K562 (cell line): ENCODE measurements around the gene ITGAD. TPM values are rescaled to one million over a fixed set of nuclear protein-coding genes. Genes with fewer than 3 reads are reported as not detected.

Source experiments
- BRCA1 ChIP-seq, 2 experiments: fragments of 450-650 bp in 1 of 2; sonication (generic) in 1 of 2; formaldehyde crosslinking in 1 of 2; IDR thresholded peaks; 2 replicates each; pipeline versions ENCODE4 v1.5.0 to v1.6.1; 2017 to 2020; ENCODE audit warnings: mild to moderate bottlenecking in 1 of 2, missing genetic modification reagents in 1 of 2
- CREM ChIP-seq: IDR thresholded peaks from 2 replicates; pipeline ENCODE4 v1.6.1; 2014; ENCODE audit warnings: antibody characterized with exemption, low read depth
- DPF2 ChIP-seq: fragments of 450-650 bp; IDR thresholded peaks from 2 replicates; pipeline ENCODE4 v1.6.1; 2016
- HNRNPUL1 ChIP-seq: fragments of 200-400 bp; formaldehyde crosslinking; IDR thresholded peaks from 2 replicates; pipeline ENCODE4 v1.6.1; 2017; ENCODE audit warnings: low read length
- MAFK ChIP-seq: IDR thresholded peaks from 2 replicates; pipeline ENCODE4 v1.6.1; 2011; ENCODE audit warnings: low read length, improper control_type of control experiment
- MCM5 ChIP-seq: fragments of 450-650 bp; IDR thresholded peaks from 2 replicates; pipeline ENCODE4 v1.6.1; 2016; ENCODE audit warnings: low read depth
- NR1H2 ChIP-seq: sonication (generic); formaldehyde crosslinking; IDR thresholded peaks from 2 replicates; pipeline ENCODE4 v1.4.0; 2020; ENCODE audit warnings: mild to moderate bottlenecking, missing genetic modification reagents
- TAF9B ChIP-seq: fragments of 450-650 bp; IDR thresholded peaks from 2 replicates; pipeline ENCODE4 v1.6.1; 2018; ENCODE audit warnings: mild to moderate bottlenecking; ENCODE audit not compliant: partially characterized antibody
- ZBTB1 ChIP-seq: sonication (generic); formaldehyde crosslinking; IDR thresholded peaks from 2 replicates; pipeline ENCODE4 v1.8.1; 2023; ENCODE audit warnings: missing genetic modification reagents, low read depth, mild to moderate bottlenecking, borderline replicate concordance
- ZNF3 ChIP-seq: fragments of 250-450 bp; sonication (Bioruptor Pico); IDR thresholded peaks from 2 replicates; pipeline ENCODE4 v1.5.0; 2021; ENCODE audit warnings: mild to moderate bottlenecking, moderate library complexity
- ZNF561 ChIP-seq: fragments of 450-650 bp; formaldehyde crosslinking; conservative IDR thresholded peaks from 2 replicates; pipeline ENCODE4 v1.4.0; 2020; ENCODE audit warnings: mild to moderate bottlenecking, moderate library complexity
- ZNF583 ChIP-seq: fragments of 250-450 bp; sonication (Bioruptor Pico); IDR thresholded peaks from 2 replicates; pipeline ENCODE4 v1.4.0; 2020
- ZNF780A ChIP-seq: fragments of 250-450 bp; sonication (Bioruptor Pico); IDR thresholded peaks from 2 replicates; pipeline ENCODE4 v1.5.0; 2021; ENCODE audit warnings: mild to moderate bottlenecking
- polyA plus RNA-seq, 8 experiments: library from polyadenylated mRNA; depleted of rRNA in 4 of 8; stranded (reverse) in 5 of 8; unstranded in 3 of 8; fragments of >200 nt; fragmentation: Nextera tagmentation in 2 of 8; fragmentation: Illumina TruSeq in 1 of 8; extraction: Ambion mirVana in 2 of 8; extraction: Trizol in 1 of 8; gene quantifications; 2 replicates each; pipeline versions ENCODE4 v1.2.1 to v1.2.3, GENCODE V29; 2011 to 2014; ENCODE audit warnings: inconsistent platforms in 1 of 8, missing spikeins in 1 of 8
- total RNA-seq, 7 experiments: library from RNA; depleted of rRNA in 6 of 7; stranded (reverse); fragments of >200 nt in 6 of 7; fragmentation: Illumina TruSeq in 2 of 7; extraction: Trizol in 2 of 7; gene quantifications; 2 replicates each; pipeline versions ENCODE4 v1.2.1 to v1.2.3, GENCODE V29; 2011 to 2021; ENCODE audit warnings: low replicate concordance in 1 of 7
- TF ChIP-seq, protein P1 (sequence below): sonication (generic); formaldehyde crosslinking; IDR thresholded peaks from 2 replicates; pipeline ENCODE4 v1.8.1; 2023; ENCODE audit warnings: mild to moderate bottlenecking, missing genetic modification reagents
- TF ChIP-seq, protein P2 (sequence below), 2 experiments: fragments of 150-350 bp in 1 of 2; IDR thresholded peaks; 2 replicates each; pipeline ENCODE4 v1.6.1; 2012 to 2016; ENCODE audit warnings: low read depth in 2 of 2, low read length in 2 of 2, mild to moderate bottlenecking in 1 of 2, moderate library complexity in 1 of 2
- TF ChIP-seq, protein P3 (sequence below), 2 experiments: IDR thresholded peaks in 1 of 2; conservative IDR thresholded peaks in 1 of 2; 2 replicates each; pipeline ENCODE4 v1.6.1; 2016; ENCODE audit warnings: low read depth in 2 of 2, mild to moderate bottlenecking in 1 of 2, missing compliant biosample characterization in 1 of 2, missing genetic modification characterization in 1 of 2, moderate library complexity in 1 of 2
- TF ChIP-seq, protein P4 (sequence below): fragments of 450-650 bp; IDR thresholded peaks from 2 replicates; pipeline ENCODE4 v1.6.1; 2016

The ITGAD gene
- total and polyA plus RNA-seq, 9 of the 15 experiments (the other 6 are each of a cell fraction or from before 2014, with no cell fraction given), result not detected

DNA sequence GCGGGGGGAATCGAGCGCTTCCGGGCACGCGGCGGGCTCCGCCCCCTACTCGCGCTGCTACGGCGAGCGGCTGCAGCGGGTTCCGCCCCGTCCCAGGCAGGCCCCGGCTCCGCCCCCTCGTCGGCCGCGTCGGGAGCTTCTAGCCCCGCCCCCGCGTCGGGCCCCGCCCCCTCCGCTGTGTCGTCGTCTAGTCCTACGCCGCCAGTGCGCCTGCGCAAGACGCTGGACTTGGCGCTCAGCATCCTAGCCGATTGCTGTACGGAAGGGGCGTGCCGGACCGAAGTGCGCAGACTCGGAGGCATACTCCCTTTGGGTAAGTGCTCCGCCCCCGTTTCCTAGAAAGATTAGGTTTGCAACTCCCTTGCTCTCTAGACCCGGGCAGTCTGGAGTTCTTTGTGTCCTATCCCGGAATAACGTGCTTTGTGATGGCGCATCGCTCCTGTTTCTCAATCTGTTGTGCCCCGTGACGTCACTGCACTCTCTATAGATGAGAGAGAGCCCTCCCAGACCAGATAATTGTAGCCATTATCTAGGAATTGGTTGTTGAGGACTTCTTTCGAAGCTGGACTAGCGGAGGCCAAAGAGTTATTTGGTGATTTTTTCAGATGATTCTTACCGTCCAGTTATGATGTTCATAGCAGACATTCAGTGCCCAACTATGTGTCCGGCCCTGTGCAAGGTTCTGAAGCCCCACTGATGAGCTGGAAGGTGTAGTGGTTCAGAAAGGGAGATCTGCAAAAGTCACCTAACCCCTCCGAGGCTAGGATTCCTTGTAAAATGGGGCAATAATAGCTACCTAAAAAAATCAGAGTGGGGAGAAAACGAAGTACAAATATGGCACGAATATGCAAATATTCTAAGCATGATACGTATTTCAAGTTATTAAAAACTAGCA is 66.8 kb downstream of the ITGAD start (continued):
- TF ChIP-seq, protein P1, sequence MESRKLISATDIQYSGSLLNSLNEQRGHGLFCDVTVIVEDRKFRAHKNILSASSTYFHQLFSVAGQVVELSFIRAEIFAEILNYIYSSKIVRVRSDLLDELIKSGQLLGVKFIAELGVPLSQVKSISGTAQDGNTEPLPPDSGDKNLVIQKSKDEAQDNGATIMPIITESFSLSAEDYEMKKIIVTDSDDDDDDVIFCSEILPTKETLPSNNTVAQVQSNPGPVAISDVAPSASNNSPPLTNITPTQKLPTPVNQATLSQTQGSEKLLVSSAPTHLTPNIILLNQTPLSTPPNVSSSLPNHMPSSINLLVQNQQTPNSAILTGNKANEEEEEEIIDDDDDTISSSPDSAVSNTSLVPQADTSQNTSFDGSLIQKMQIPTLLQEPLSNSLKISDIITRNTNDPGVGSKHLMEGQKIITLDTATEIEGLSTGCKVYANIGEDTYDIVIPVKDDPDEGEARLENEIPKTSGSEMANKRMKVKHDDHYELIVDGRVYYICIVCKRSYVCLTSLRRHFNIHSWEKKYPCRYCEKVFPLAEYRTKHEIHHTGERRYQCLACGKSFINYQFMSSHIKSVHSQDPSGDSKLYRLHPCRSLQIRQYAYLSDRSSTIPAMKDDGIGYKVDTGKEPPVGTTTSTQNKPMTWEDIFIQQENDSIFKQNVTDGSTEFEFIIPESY (CRISPR knock-in tag), result peak; percentile 25; the same call in 1 of the 2 replicates
- no peak for TF ChIP-seq TAF9B
- TF ChIP-seq, protein P2, sequence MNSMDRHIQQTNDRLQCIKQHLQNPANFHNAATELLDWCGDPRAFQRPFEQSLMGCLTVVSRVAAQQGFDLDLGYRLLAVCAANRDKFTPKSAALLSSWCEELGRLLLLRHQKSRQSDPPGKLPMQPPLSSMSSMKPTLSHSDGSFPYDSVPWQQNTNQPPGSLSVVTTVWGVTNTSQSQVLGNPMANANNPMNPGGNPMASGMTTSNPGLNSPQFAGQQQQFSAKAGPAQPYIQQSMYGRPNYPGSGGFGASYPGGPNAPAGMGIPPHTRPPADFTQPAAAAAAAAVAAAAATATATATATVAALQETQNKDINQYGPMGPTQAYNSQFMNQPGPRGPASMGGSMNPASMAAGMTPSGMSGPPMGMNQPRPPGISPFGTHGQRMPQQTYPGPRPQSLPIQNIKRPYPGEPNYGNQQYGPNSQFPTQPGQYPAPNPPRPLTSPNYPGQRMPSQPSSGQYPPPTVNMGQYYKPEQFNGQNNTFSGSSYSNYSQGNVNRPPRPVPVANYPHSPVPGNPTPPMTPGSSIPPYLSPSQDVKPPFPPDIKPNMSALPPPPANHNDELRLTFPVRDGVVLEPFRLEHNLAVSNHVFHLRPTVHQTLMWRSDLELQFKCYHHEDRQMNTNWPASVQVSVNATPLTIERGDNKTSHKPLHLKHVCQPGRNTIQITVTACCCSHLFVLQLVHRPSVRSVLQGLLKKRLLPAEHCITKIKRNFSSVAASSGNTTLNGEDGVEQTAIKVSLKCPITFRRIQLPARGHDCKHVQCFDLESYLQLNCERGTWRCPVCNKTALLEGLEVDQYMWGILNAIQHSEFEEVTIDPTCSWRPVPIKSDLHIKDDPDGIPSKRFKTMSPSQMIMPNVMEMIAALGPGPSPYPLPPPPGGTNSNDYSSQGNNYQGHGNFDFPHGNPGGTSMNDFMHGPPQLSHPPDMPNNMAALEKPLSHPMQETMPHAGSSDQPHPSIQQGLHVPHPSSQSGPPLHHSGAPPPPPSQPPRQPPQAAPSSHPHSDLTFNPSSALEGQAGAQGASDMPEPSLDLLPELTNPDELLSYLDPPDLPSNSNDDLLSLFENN (IDR thresholded peaks at IDR 0.05; ENCODE audit: low read depth in 2 of 2, low read length in 2 of 2), result no peak
- TF ChIP-seq BRCA1 (IDR thresholded peaks at IDR 0.05), result no peak
- no peak for TF ChIP-seq BRCA1 (CRISPR knock-in tag; IDR thresholded peaks at IDR 0.05)
- no peak for TF ChIP-seq ZBTB1 (CRISPR knock-in tag)
- TF ChIP-seq MAFK, result 0 out of 2 replicates have a peak, but pooled peaks have one; percentile 13
- no peak for TF ChIP-seq ZNF561 (CRISPR knock-in tag)
- no peak for TF ChIP-seq HNRNPUL1
- TF ChIP-seq, protein P3, sequence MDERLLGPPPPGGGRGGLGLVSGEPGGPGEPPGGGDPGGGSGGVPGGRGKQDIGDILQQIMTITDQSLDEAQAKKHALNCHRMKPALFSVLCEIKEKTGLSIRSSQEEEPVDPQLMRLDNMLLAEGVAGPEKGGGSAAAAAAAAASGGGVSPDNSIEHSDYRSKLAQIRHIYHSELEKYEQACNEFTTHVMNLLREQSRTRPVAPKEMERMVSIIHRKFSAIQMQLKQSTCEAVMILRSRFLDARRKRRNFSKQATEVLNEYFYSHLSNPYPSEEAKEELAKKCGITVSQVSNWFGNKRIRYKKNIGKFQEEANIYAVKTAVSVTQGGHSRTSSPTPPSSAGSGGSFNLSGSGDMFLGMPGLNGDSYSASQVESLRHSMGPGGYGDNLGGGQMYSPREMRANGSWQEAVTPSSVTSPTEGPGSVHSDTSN (CRISPR knock-in tag; IDR thresholded peaks at IDR 0.05; ENCODE audit: low read depth), result no peak
- TF ChIP-seq, protein P3 (tag; conservative IDR thresholded peaks at IDR 0.05; ENCODE audit: low read depth), result no peak
- TF ChIP-seq, protein P4, sequence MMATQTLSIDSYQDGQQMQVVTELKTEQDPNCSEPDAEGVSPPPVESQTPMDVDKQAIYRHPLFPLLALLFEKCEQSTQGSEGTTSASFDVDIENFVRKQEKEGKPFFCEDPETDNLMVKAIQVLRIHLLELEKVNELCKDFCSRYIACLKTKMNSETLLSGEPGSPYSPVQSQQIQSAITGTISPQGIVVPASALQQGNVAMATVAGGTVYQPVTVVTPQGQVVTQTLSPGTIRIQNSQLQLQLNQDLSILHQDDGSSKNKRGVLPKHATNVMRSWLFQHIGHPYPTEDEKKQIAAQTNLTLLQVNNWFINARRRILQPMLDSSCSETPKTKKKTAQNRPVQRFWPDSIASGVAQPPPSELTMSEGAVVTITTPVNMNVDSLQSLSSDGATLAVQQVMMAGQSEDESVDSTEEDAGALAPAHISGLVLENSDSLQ, result no peak
- 0 out of 2 replicates have a peak, but pooled peaks have one; percentile 30 for TF ChIP-seq DPF2
- 0 out of 2 replicates have a peak, but pooled peaks have one; percentile 40 for TF ChIP-seq NR1H2
- TF ChIP-seq CREM, result peak; percentile 76
- no peak for TF ChIP-seq ZNF3 (CRISPR knock-in tag)
- TF ChIP-seq ZNF583, result no peak
- TF ChIP-seq MCM5, result no peak
- TF ChIP-seq ZNF780A, result no peak
